ENCODE results near the gene PRRX2. TPM values are rescaled to one million over a fixed set of nuclear protein-coding genes. Genes with fewer than 3 reads are reported as not detected.

PRRX2 gene
- total RNA-seq, 1 donor = 27.5 TPM

DNA sequence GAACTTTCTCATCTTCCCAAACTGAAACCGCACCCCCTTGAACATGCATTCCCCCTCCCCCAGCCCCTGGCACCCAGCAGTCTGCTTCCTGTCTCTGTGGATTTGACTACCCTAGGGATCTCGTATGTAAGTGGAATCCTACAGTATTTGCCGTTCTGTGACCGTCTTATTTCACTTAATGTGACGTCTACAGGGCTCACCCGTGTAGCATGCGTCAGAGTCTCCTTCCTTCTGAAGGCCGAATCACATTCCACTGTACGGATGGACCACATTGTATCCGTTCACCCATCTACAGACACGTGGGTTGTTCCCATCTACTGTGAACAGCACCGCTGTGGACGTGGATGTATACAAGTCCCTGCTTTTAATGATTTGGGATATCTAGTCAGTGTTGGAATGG, 4.5 kb downstream of the PRRX2 start:
- H3K9me3 ChIP-seq (ENCODE audit: low read depth, low read length) = no peaks in the 10 kb centered on the region
- no peak overlapping the region for H2AFZ ChIP-seq (ENCODE audit: low read length)
- H3K36me3 ChIP-seq (ENCODE audit: insufficient read depth, low read length) = peaks cover 7% of the 10 kb centered on the region
- H3K4me3 ChIP-seq (ENCODE audit: insufficient read depth, low read length) = no peak overlapping the region
- peak; percentile 73 for DNase-seq (ENCODE audit: insufficient read length, low spot score, missing footprints)
- H3K27me3 ChIP-seq (ENCODE audit: insufficient read depth, low read length) = no peaks in the 10 kb centered on the region
- peaks cover 58% of the 10 kb centered on the region for H3K79me2 ChIP-seq (ENCODE audit: insufficient read depth, low read length)
- H3K27ac ChIP-seq (ENCODE audit: low read depth, low read length) = no peak overlapping the region
- TF ChIP-seq, protein P1, sequence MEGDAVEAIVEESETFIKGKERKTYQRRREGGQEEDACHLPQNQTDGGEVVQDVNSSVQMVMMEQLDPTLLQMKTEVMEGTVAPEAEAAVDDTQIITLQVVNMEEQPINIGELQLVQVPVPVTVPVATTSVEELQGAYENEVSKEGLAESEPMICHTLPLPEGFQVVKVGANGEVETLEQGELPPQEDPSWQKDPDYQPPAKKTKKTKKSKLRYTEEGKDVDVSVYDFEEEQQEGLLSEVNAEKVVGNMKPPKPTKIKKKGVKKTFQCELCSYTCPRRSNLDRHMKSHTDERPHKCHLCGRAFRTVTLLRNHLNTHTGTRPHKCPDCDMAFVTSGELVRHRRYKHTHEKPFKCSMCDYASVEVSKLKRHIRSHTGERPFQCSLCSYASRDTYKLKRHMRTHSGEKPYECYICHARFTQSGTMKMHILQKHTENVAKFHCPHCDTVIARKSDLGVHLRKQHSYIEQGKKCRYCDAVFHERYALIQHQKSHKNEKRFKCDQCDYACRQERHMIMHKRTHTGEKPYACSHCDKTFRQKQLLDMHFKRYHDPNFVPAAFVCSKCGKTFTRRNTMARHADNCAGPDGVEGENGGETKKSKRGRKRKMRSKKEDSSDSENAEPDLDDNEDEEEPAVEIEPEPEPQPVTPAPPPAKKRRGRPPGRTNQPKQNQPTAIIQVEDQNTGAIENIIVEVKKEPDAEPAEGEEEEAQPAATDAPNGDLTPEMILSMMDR (IDR thresholded peaks at IDR 0.05; ENCODE audit: extremely low read depth, low read depth, low read length) = no peak
- H3K4me1 ChIP-seq (ENCODE audit: insufficient read depth, low read length) = peaks cover 42% of the 10 kb centered on the region
- no peak overlapping the region for H3K4me2 ChIP-seq (ENCODE audit: insufficient read depth, low read length)
- peaks cover 46% of the 10 kb centered on the region for H4K20me1 ChIP-seq (ENCODE audit: insufficient read depth, low read length)

DNA sequence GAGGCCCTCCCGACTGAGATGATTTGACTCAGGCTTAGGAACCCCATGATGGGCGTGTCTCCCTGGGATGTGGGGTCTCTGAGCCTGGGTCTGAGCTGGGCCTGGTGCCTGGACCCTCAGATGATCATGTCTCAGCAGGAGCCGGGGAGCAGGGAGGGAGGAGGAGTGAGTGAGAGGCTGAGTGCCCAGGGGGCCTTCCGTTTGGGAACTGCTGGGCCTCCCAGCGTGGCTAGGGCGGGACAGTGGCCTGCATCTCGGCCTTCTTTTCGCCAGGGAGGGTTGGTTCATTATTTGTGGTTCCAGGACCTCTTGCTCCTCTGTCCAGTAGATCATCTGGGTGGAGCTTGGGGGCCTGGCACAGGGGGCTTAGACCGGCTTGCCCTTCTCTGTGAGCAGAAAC, 5.6 kb downstream of the PRRX2 start:
- Histone ChIP-seq H3K4me2 (ENCODE audit: insufficient read depth, low read length) (no peak overlapping the region), H3K79me2 (ENCODE audit: insufficient read depth, low read length) (peaks cover 65% of the 10 kb centered on the region), H3K9me3 (ENCODE audit: low read depth, low read length) (no peaks in the 10 kb centered on the region), H3K4me1 (ENCODE audit: insufficient read depth, low read length) (peaks cover 42% of the 10 kb centered on the region), H3K36me3 (ENCODE audit: insufficient read depth, low read length) (peaks cover 7% of the 10 kb centered on the region), H3K27me3 (ENCODE audit: insufficient read depth, low read length) (no peaks in the 10 kb centered on the region), H3K4me3 (ENCODE audit: insufficient read depth, low read length) (no peak overlapping the region), H3K27ac (ENCODE audit: low read depth, low read length) (no peak overlapping the region), H4K20me1 (ENCODE audit: insufficient read depth, low read length) (peaks cover 55% of the 10 kb centered on the region), H2AFZ (ENCODE audit: low read length) (no peak overlapping the region)
- DNase-seq (ENCODE audit: insufficient read length, low spot score, missing footprints) = peak; percentile 85
- TF ChIP-seq, protein P1 (IDR thresholded peaks at IDR 0.05; ENCODE audit: extremely low read depth, low read depth, low read length) = no peak

DNA sequence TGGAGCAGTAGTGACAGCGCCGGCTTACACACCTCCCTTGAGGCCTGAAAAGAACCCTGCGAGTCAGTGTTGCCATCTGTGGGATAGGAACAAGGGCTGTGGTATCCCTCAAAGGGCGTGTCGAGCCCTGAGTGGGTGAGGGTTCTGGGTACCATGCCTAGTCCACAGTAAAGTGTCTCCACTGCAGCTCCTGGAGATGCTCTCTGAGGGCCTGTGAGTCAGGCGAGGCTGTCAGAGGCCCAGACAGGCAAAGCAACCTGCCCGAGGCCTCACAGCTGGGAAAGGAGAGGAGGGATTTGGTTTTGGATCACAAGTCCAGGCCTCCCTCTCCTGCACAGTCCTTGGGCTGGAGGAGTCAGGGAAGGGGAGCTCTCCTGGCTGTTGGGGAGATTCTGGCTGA, 6.1 kb downstream of the PRRX2 start:
- Histone ChIP-seq H3K9me3 (ENCODE audit: low read depth, low read length) (no peaks in the 10 kb centered on the region), H4K20me1 (ENCODE audit: insufficient read depth, low read length) (peaks cover 59% of the 10 kb centered on the region), H2AFZ (ENCODE audit: low read length) (no peak overlapping the region), H3K36me3 (ENCODE audit: insufficient read depth, low read length) (peaks cover 7% of the 10 kb centered on the region), H3K79me2 (ENCODE audit: insufficient read depth, low read length) (peaks cover 66% of the 10 kb centered on the region), H3K27me3 (ENCODE audit: insufficient read depth, low read length) (no peaks in the 10 kb centered on the region), H3K4me2 (ENCODE audit: insufficient read depth, low read length) (no peak overlapping the region), H3K27ac (ENCODE audit: low read depth, low read length) (peak overlapping the region; percentile 31), H3K4me3 (ENCODE audit: insufficient read depth, low read length) (no peak overlapping the region), H3K4me1 (ENCODE audit: insufficient read depth, low read length) (peaks cover 42% of the 10 kb centered on the region)
- DNase-seq (ENCODE audit: insufficient read length, low spot score, missing footprints) = peak; percentile 95
- TF ChIP-seq, protein P1 (IDR thresholded peaks at IDR 0.05; ENCODE audit: extremely low read depth, low read depth, low read length) = no peak

DNA sequence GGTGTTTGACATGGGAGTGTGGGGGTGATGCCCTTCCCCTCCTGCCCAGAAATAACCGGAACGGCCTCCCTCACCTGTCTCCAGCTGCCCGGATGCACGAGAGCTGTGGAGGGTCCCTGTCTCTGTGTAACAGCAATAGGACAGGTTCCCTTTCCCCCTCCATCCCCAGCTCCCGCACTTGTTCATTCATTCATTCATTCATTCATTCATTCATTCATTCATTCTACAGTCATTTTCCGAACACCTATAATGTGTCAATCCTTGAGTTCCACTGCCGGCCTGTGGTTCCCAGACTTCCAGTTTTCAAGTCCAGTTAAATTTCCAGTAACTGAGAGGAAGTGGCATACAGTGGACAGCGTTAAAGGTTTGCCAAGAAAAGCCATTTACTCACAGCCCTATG, 7.3 kb downstream of the PRRX2 start:
- Histone ChIP-seq H4K20me1 (ENCODE audit: insufficient read depth, low read length) (peaks cover 60% of the 10 kb centered on the region), H3K4me1 (ENCODE audit: insufficient read depth, low read length) (peaks cover 43% of the 10 kb centered on the region), H3K9me3 (ENCODE audit: low read depth, low read length) (no peaks in the 10 kb centered on the region), H3K27ac (ENCODE audit: low read depth, low read length) (no peak overlapping the region), H3K36me3 (ENCODE audit: insufficient read depth, low read length) (peaks cover 7% of the 10 kb centered on the region), H3K27me3 (ENCODE audit: insufficient read depth, low read length) (no peaks in the 10 kb centered on the region), H3K4me3 (ENCODE audit: insufficient read depth, low read length) (no peak overlapping the region), H2AFZ (ENCODE audit: low read length) (no peak overlapping the region), H3K79me2 (ENCODE audit: insufficient read depth, low read length) (peaks cover 62% of the 10 kb centered on the region), H3K4me2 (ENCODE audit: insufficient read depth, low read length) (no peak overlapping the region)
- TF ChIP-seq, protein P1 (IDR thresholded peaks at IDR 0.05; ENCODE audit: extremely low read depth, low read depth, low read length) = no peak
- DNase-seq (ENCODE audit: insufficient read length, low spot score, missing footprints) = peak; percentile 88

All from osteoblast (primary cell).